GM19467 (cell line): Measurements from ENCODE around the gene ANO10.
"Not testable (repeated sequence)": the region's sequence is repeated elsewhere in the genome, so short reads cannot be mapped to it uniquely, and the experiment has no call there.

Experiments used
- ATAC-seq: cut with Tn5 transposase; IDR thresholded peaks from one replicate; pipeline ENCODE4 v1.9.1; 2021; ENCODE audit warnings: mild to moderate bottlenecking, moderate library complexity; ENCODE audit not compliant: unreplicated experiment

ANO10 gene

DNA sequence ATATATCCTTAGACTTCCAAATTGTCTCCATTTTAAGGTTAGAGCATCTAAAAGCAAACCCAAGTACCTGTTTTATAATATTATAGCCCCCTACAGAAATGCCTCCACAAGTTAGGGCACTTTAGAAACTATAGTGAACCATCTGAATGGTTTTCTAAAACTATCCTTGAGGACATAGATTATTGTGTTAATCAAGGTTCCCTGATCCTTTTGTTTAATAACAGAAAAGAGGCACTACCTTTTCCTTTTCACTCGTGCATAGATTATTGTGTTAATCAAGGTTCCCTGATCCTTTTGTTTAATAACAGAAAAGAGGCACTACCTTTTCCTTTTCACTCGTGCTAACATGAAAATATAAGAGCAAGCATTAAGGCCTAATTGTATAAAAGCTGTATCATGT is 143.0 kb downstream of the ANO10 start:
- ATAC-seq = not testable (repeated sequence)

DNA sequence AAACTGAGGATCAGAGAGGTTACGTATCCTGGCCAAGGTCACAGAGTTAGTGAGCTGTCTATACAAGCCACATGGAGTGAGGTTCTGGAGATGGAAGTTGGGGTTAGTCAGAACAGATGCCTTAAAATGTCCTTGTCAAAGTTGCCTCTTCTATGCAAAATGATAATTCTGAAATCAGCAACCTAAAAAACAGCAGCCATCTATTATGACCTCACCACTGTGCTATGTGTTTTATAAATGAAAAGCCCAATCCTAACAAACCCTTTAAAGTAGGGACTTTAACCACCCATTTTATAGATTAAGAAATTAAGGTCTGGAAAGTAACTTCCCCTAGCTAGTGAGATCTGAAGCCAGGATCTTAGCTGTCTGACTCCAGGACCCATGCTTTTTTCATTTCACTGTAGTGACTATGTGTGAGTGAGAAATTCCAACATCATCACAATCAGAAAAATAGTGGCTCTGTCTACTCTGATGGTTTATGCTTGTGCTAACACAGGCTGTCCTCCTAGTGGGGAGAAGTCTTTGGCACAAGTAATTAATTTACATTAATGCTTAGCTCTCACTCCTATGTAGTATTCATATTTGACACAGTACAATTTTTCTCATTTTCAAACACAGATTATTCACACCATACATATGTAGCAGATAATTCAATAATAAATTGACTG is 143.6 kb downstream of the ANO10 start:
- no peak for ATAC-seq

DNA sequence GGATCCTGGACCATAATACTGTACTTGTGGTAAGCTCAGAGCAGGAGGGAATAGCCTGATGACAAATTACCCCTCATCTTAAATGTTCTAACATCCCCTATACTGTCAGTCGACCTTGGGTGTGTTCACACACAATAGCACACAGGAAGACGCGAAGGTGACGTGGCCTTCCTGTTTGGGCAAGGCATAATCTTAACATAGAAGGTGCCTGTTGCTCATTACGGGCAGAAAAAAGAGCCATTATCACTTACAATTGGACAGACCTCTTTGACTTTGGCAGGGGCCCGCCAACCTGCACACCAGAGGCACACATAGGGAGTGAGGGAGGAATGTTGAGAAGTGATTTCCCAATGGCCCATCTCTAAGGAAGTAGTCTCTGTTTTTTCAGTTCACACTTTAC is 144.2 kb downstream of the ANO10 start:
- no peak for ATAC-seq

DNA sequence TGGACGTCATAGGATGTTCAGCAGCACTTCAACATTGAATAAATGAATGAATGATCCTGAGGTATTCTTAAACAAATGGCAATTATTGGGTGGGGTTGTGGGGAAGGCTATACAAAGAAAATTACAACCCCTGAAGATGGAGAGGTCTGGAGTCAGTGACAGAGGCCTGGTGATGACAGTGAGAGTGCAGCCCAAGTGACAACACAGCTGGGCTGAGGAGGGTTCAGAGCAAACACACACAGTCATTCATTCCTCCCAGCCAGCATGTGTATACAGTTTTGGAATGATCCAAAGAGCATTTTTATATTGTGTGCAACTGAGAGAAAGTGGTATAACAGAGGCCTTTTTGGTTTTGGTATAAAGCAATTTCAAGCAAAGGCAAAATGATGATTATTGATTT is 148.1 kb downstream of the ANO10 start:
- no peak for ATAC-seq

DNA sequence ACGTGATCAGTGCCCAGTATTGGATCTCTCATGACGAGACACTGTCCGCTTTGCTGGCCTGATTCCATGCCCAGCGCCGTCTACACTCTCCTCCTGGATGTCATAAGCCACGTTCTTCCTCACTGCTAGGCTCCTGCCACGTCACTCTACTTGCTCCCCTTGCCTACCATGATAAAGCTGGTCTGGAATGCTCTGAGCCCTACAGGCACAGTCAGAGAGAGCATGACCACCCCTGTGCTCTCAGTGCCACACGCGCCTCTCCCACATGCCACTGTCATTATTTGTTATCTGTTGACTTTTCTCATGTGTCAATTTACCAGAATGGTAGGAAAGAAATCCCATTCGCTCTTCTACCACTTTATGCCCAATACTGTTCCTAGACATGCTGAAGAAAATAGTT is 148.6 kb downstream of the ANO10 start:
- no peak for ATAC-seq

DNA sequence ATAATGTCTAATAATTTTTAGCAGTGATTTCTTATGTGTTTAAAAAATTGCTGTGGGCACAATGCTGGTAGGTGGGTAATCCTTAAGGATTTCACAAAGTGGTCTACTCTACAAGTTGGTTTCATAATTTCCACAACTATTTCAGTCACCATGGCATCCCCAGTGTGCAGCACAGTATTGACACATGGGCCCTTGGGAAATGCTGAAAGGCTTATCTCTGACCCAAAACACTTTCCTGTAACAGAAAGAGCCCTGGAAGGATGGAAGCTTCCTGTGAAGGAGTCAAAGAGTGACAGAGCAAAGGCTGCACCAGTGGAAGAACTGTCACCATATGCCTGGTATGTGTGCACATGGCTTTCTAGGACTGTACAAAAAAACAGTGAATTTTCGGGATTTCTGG is 153.7 kb downstream of the ANO10 start:
- ATAC-seq = no peak

DNA sequence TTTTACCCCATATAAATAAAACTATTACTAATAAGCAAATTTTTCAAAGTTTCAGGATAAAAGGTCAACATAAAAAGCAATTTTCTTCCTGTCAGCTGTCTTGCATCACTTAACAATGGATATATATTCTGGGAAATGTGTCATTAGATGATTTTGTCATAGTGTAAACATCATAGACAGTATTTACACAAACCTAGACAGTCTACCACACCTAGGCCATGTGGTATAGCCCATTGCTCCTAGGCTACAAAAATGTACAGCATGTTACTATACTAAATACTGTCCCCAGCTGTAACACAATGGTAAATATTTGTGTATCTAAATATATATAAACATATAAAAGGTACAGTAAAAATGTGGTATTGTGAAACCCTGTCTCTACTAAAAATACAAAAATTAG is 156.7 kb downstream of the ANO10 start:
- ATAC-seq = no peak

DNA sequence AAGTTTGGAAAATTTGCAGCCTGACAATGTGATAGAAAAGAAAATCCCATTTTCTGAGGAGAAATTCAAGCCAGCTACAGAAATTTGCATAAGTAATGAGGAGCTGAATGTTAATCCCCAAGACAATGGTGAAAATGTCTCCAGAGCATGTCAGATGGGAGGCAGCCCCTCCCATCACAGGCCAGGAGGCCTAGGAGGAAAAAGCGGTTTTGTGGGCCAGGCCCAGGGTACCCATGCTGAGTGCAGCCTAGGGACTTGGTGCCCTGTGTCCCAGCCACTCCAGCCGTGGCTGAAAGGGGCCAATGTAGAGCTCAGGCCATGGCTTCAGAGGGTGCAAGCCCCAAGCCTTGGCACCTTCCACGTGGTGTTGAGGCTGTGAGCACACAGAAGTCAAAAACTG is 159.2 kb downstream of the ANO10 start:
- not testable (repeated sequence) for ATAC-seq

DNA sequence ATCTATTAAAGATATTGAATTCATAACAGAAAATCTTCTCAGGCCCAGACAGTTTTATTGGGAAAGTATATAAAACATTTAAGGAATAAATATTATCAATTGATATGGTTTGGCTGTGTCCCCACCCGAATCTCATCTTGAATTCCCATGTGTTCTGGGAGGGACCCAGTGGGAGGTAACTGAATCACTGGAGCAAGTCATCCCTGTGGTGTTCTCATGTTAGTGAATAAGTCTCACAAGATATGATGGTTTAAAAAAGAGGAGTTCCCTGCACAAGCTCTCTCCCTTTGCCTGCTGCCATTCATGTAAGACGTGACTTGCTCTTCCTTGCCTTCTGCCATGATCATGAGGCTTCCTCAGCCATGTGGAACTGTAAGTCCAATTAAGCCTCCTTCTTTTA is 160.5 kb downstream of the ANO10 start:
- no peak for ATAC-seq

DNA sequence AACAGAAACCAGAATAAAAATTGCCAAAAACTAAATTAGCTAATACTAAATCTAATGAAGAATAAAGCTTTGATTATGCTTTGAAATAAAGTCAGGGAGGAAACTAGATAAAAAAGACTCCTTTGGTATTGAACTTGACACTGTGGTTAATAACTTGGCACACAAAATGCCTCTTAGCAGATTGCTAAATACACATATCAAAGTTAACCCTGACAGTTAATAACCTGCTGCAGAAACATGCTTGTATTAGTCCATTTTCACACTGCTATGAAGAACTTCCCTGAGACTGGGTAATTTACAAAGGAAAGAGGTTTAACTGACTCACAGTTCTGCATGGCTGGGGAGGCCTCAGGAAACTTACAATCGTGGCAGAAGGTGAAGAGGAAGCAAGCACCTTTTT is 164.8 kb downstream of the ANO10 start:
- ATAC-seq = not testable (repeated sequence)

DNA sequence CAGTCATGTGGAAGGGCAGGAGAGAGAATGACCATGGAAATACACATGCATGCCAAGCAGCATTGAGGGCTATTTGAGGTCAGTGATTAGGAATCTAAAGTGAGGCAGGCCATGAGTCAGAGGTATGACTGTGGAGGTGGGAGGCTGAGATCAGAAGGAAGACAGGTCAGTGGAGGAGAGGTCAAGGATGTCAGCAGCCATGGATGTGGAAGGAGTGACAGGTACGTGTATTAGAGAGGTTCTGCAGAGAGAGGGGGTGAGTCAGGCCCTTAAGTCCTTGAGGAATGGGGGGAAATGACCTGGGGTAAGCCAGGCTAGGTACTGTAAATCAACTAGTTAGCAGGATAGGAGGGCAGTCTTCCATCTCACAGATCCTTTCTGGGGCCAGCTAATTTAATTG is 166.6 kb downstream of the ANO10 start:
- ATAC-seq = no peak

DNA sequence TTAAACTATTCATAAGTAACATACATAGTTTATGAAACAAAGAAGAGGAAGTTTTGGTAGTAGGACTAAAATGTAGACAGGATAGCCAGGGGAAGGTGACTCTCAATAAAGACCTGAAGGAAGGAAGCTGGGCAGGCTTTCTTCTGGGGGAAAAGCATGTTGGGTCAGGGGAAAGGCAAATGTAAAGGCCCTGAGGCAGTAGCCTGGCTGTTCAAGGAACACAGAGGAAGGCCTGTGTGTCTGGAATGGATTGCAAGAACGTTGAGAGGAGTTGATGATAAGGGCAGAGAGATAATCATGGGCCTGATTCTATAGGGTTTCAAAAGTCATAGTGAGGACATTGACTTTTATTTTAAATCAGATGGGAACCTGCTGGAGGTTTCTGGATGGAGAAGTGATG is 167.8 kb downstream of the ANO10 start:
- ATAC-seq = no peak

DNA sequence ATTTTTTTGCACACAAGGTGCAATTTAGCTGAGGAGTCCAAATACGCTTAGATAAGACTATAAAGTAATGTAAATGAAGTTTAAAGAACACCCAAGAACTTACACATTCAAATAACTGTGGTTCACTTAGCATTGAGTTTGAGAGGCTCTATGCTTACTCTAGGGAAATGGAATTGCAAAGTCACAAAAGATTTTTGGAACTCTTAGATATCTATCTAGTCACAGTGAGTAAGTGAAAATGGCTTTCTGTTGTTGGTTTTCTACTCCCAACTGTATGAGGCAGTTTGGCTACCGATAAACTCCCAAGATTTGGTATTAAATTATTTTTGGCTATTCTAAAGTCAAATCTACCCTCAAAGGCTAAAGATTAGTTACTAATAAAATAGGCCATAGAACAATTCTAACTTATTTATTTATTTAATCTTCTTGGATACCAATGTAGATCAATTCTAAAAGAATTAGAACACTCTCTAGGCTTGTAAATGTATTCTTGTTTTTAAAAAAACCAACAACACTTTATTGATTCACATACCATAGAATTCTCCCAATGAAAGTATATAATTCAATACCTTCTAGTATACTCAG is 170.0 kb downstream of the ANO10 start:
- ATAC-seq = no peak

DNA sequence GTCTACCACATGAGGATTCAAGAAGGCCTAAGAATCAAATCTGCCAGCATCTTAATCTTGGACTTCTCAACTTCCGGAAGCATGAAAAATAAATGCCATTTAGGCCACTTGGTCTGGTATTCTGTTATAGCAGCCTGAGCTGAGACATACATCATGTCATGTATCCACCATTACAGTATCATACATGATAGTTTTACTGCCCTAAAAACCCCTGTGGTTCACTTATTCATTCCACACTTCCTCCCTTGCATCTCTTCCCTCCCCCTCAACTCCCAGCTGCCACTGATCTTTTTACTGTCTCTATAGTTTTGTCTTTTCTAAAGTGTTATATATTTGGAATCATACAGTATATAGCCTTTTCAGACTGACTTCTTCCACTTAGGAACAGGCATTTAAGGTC is 173.7 kb downstream of the ANO10 start:
- ATAC-seq = no peak

DNA sequence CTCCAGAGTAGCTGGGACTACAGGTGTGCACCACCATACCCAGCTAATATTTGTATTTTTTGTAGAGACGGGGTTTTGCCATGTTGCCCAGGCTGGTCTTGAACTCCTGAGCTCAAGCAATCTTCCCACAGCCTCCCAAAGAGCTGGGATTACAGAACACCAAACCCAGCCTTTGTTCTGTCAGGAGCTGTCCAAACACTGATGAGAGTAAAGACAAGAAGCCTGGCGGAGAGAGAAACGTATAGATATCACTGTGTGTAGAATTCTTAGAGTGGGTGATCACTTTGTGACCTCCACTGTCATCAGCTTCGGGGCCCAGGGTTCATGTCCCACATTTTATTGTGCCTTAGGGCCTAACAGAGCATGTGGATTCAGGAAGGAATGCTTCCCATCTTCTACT is 176.0 kb downstream of the ANO10 start:
- ATAC-seq = no peak

DNA sequence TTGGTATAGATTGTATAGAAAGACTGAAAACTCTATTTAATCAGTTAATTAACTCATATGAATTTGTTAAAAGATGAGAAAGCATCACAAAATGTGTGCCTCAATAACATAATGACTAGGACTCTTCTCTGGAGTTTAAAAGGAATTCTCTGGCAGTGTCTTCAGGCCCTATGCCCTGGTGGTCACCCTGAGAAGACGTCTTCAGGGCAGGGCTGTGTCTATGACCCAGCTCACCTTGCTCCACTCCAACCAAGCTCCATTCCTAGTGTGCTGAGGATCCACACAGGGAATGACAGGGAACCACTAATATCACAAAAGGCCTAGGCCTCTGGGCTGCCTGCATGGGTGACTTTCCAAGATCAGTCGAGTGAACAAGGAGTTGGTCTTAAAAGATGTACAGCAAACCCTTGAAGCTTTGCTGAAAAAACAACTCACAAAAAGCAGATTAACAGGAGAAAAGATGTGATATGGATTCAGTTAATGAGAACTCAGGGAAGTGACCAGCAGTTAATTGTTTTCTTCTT is 178.9 kb downstream of the ANO10 start:
- ATAC-seq = no peak

DNA sequence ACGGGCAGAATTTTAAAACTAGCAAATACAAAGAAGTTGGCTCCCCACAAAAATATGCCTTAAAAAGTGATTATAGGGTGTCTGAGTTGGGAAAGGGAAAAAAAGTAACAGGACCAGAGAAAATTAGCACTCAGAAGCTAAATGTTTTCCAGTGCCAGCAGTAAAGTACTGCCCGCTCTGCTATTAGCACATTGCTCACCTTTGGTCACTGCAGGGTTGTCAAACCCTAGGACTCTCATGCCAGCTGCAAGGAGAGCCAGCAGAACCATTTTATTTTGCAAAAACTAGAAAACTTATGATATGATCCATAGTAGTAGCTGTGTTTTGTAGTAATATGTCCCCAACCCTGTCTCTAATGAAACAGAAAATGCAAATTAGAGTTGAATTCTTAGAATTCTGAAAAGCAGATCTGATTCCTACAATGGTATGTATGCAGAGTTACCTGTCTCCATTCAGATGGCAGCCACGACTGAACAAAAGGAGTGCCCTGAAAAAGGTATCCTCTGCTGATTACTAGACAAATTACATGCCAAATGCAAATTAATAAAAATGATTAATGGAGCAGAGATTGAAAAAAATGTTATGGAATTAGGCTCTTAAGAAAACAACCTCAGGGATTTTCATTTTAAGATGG is 185.2 kb downstream of the ANO10 start:
- ATAC-seq = no peak

DNA sequence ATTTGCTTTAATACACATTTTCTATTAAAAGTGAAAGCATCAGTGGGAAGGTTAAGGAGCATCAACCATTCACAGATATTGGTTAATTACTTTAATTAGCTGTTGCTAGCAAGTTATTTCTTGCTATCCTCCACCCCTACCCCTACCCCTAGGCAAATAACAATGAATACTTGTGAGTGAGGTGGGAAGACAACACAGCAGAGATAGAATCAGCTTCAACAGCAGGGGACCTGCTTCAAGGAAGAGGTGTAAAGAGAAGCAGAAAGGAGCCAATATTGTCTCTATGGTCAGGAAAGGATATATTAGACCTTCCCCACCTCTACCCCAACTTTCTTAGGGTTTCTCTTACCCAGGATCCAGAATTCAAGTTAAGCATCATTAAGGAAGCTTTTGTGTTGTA is 186.1 kb downstream of the ANO10 start:
- ATAC-seq = no peak

DNA sequence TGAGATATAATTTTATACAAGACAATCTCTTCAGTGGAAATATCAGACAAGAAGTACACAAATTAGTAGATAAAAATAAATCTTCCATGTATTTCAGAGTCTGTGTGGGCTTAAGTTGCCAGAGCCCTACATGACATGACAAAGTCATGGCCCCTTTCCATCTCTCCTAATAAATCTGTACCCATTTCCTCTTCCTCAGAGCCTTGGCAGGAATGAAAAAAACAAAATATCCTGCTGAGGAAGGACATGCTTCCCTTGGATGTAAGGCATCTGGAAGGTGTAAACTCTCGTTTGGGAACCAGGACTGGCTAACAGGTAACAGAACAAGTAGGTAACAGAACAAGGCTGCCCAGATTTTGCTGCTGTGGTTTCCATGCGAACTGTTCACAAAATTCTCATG is 187.4 kb downstream of the ANO10 start:
- no peak for ATAC-seq

DNA sequence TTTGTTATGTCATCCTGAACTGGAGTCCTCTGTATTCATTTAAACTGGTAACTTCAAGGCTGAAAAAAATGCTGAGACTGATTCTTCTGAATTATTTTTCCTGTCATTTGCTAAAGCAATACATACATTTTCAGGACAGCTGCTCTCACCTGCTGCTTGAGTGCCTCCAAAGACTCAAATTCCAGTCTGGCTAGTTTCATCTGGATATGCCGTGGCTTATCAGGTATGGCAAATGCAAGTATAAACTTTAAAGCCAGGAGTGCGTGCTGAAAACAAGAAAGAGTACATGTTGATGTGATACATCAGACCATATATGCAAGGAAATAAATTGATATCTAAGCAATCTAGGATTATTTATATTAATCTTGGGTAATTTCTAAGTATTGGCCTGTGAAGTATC is 189.3 kb downstream of the ANO10 start:
- ATAC-seq = no peak

DNA sequence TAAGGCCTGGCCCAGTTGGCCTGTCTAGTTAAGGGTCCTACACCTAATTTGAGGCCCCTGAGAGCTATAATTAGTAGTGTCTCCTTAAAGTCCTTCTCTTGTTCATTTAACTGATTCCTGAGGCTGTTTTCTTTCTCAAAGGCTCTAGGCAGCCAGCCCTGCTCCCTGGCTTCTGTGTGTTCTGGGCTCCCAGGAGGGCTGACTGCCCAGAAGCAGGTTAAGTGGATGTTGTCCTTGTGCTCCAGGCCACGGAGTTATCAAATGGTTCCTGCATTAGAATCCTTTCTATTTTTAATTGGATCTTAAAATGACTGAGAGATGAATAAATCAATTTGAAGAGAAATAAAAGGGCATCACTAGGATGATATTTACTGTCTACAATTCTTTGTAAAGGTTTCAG is 195.4 kb downstream of the ANO10 start:
- no peak for ATAC-seq

DNA sequence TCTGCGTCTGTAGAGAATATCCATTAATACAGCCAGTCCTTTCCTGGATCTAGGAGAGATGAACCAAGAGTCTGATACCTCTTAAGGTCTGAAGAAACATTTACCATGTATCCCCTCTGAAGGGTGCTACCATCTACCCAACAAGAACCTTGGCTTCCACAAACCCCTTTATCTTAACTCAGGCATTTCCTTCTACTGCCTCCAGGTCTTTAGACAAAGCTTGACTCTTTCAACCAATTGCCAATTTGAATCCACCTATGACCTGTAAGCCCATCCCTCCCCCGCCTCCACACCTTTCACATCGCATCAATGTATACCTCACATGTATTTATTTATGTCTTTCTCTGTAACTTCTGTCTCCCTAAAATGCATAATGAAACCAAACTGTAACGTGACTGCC is 196.0 kb downstream of the ANO10 start:
- no peak for ATAC-seq
